Keratinocyte (primary cell): ENCODE results near the gene SND1. TPM values are rescaled to one million over a fixed set of nuclear protein-coding genes. Genes with fewer than 3 reads are reported as not detected.

ENCODE experiments used
- DNase-seq: peaks from one replicate; pipeline ENCODE4 v3.0.0-alpha.2; 2011; ENCODE audit warnings: low read depth, missing footprints, low spot score
- FAIRE-seq: peaks from 2 replicates; lab custom pipeline; 2011; peaks lifted over from hg19 to GRCh38; lab: Jason Lieb, UNC
- H2AFZ ChIP-seq: 2 replicates; pipeline ENCODE4 v1.6.0; 2012; ENCODE audit warnings: low read length, control low read depth, inconsistent platforms; ENCODE audit not compliant: control insufficient read depth
- H3K27ac ChIP-seq: 2 replicates; pipeline ENCODE4 v1.5.1; 2011; ENCODE audit warnings: low read length; ENCODE audit not compliant: control insufficient read depth, insufficient read depth
- H3K27me3 ChIP-seq: 3 replicates; pipeline ENCODE4 v1.6.0; 2011; ENCODE audit warnings: low read length; ENCODE audit not compliant: control insufficient read depth, insufficient read depth; ENCODE audit errors: extremely low read depth
- H3K36me3 ChIP-seq, 2 experiments: 2 replicates in 1 of 2; 3 replicates in 1 of 2; pipeline ENCODE4 v1.5.1; 2011; ENCODE audit warnings: low read length in 2 of 2, mild to moderate bottlenecking in 1 of 2; ENCODE audit not compliant: control insufficient read depth in 2 of 2, insufficient read depth in 2 of 2; ENCODE audit errors: extremely low read depth in 1 of 2
- H3K4me1 ChIP-seq: 3 replicates; pipeline ENCODE4 v1.5.1; 2011; ENCODE audit warnings: low read length; ENCODE audit not compliant: control insufficient read depth, insufficient read depth; ENCODE audit errors: extremely low read depth
- H3K4me2 ChIP-seq: 3 replicates; pipeline ENCODE4 v1.6.0; 2011; ENCODE audit warnings: low read depth, low read length; ENCODE audit not compliant: control insufficient read depth, insufficient read depth; ENCODE audit errors: extremely low read depth
- H3K4me3 ChIP-seq, 3 experiments: fragments of 200-600 bp in 1 of 3; sonication (generic) in 1 of 3; 2 replicates in 2 of 3; 3 replicates in 1 of 3; pipeline ENCODE4 v1.5.1; 2011 to 2016; ENCODE audit warnings: low read length in 3 of 3, mild to moderate bottlenecking in 3 of 3, control low read depth in 2 of 3, inconsistent platforms in 1 of 3, low read depth in 1 of 3, mixed read lengths in 1 of 3, mixed run types in 1 of 3, moderate library complexity in 1 of 3; ENCODE audit not compliant: control insufficient read depth in 2 of 3, insufficient read depth in 2 of 3; ENCODE audit errors: extremely low read depth in 1 of 3
- H3K79me2 ChIP-seq: 2 replicates; pipeline ENCODE4 v1.6.0; 2012; ENCODE audit warnings: low read length; ENCODE audit not compliant: control insufficient read depth, insufficient read depth
- H3K9ac ChIP-seq: 3 replicates; pipeline ENCODE4 v1.6.0; 2011; ENCODE audit warnings: low read length; ENCODE audit not compliant: control insufficient read depth, insufficient read depth; ENCODE audit errors: extremely low read depth
- H3K9me1 ChIP-seq: 3 replicates; pipeline ENCODE4 v1.6.0; 2011; ENCODE audit warnings: low read length; ENCODE audit not compliant: control insufficient read depth, insufficient read depth; ENCODE audit errors: extremely low read depth
- H3K9me3 ChIP-seq: 2 replicates; pipeline ENCODE4 v1.5.1; 2012; ENCODE audit warnings: low read depth, low read length; ENCODE audit not compliant: control insufficient read depth
- H4K20me1 ChIP-seq: 3 replicates; pipeline ENCODE4 v1.6.0; 2011; ENCODE audit warnings: low read length; ENCODE audit not compliant: control insufficient read depth, insufficient read depth; ENCODE audit errors: extremely low read depth
- EZH2 ChIP-seq: IDR thresholded peaks from one replicate; pipeline ENCODE4 v1.6.1; 2012; ENCODE audit warnings: inconsistent platforms, mild to moderate bottlenecking, low read length, moderate library complexity
- dilution Hi-C: fragments of 300-500 bp; cut with MboI; formaldehyde crosslinking; loops from one replicate; pipeline ENCODE4 v1.7.0; 2020; ENCODE audit warnings: low sequenced_read_pairs; ENCODE audit not compliant: extremely low pct_ligation_motif_present
- polyA plus RNA-seq, 5 experiments: library from polyadenylated mRNA; depleted of rRNA in 3 of 5; stranded (reverse) in 3 of 5; stranded (forward) in 1 of 5; unstranded in 1 of 5; fragments of >200 nt; gene quantifications; 1 replicate in 1 of 5; 2 replicates in 3 of 5; 3 replicates in 1 of 5; pipeline versions ENCODE4 v1.2.1 to v1.2.3, GENCODE V29; 2011 to 2012; ENCODE audit warnings: missing spikeins in 2 of 5, low read depth in 1 of 5, low replicate concordance in 1 of 5
- TF ChIP-seq, protein P1 (sequence below), 3 experiments: IDR thresholded peaks in 1 of 3; conservative IDR thresholded peaks in 1 of 3; optimal IDR thresholded peaks in 1 of 3; 2 replicates in 2 of 3; 3 replicates in 1 of 3; pipeline versions ENCODE3 to v1.5.1; 2011; ENCODE audit warnings: low read length in 3 of 3, mild to moderate bottlenecking in 3 of 3, moderate library complexity in 2 of 3, control low read depth in 1 of 3, inconsistent platforms in 1 of 3; ENCODE audit not compliant: insufficient read depth in 2 of 3; ENCODE audit errors: extremely low read depth in 1 of 3

SND1 gene
- polyA plus RNA-seq, 1 donor (not counting 4 experiments of a cell fraction or from before 2014, with no cell fraction given), result 140 TPM

DNA sequence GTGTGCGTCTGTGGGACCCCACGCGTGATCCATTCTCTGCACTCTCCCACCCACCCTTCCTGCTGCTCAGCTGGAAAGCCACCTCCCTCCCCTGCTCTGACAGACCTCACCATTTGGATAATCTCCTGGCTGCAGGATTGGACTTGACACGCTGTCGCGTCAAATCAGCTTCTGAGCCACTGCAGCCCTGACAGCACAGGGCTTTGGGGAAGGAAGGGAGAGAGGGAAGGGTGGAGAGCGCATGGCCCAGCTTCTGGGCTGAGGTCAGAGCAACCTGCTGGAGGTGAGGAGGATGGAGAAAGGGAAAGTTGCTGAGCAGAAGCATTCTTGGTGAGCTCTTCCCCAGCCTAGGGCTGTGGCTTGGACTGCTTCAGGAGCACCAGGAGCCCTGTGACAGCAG is 428.2 kb downstream of the SND1 start:
- H3K36me3 ChIP-seq, result peaks cover 34 to 49% of the 10 kb centered on the region in 2 experiments
- H4K20me1 ChIP-seq, result no peaks in the 10 kb centered on the region
- H3K4me1 ChIP-seq, result no peaks in the 10 kb centered on the region
- H3K27me3 ChIP-seq, result no peaks in the 10 kb centered on the region
- FAIRE-seq (no peak), DNase-seq (no peak)
- TF ChIP-seq, protein P1, sequence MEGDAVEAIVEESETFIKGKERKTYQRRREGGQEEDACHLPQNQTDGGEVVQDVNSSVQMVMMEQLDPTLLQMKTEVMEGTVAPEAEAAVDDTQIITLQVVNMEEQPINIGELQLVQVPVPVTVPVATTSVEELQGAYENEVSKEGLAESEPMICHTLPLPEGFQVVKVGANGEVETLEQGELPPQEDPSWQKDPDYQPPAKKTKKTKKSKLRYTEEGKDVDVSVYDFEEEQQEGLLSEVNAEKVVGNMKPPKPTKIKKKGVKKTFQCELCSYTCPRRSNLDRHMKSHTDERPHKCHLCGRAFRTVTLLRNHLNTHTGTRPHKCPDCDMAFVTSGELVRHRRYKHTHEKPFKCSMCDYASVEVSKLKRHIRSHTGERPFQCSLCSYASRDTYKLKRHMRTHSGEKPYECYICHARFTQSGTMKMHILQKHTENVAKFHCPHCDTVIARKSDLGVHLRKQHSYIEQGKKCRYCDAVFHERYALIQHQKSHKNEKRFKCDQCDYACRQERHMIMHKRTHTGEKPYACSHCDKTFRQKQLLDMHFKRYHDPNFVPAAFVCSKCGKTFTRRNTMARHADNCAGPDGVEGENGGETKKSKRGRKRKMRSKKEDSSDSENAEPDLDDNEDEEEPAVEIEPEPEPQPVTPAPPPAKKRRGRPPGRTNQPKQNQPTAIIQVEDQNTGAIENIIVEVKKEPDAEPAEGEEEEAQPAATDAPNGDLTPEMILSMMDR (optimal IDR thresholded peaks at IDR 0.05 in 1 of 3, IDR thresholded peaks at IDR 0.05 in 1 of 3, conservative IDR thresholded peaks at IDR 0.05 in 1 of 3; ENCODE audit: extremely low read depth in 1 of 3, insufficient read depth in 2 of 3, low read length in 3 of 3), result no peak
- TF ChIP-seq EZH2, result no peak
- no peak overlapping the region for H3K4me3 ChIP-seq
- H3K27ac ChIP-seq, result no peak overlapping the region
- no peaks in the 10 kb centered on the region for H3K9me1 ChIP-seq
- no peak overlapping the region for H2AFZ ChIP-seq
- no peak overlapping the region for H3K9ac ChIP-seq
- H3K4me2 ChIP-seq, result no peak overlapping the region
- dilution Hi-C loops, result no loop called here
- no peaks in the 10 kb centered on the region for H3K79me2 ChIP-seq
- H3K9me3 ChIP-seq, result no peaks in the 10 kb centered on the region

DNA sequence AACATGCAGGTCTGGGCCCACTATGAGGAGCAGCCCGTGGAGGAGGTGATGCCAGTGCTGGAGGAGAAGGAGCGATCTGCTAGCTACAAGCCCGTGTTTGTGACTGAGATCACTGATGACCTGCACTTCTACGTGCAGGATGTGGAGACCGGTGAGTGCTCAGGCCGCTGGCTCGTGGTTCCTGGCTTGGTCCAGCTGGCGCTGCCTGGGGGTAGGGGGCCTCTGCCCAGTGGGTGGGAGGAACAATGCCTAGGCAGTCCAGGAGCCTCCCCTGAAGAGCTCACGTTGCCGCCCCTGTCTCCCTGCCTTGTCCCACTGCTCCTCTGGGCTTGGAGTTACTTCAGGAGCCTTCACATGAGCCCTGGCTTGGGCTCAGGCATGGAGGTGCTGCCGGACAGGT is 429.4 kb downstream of the SND1 start:
- Histone ChIP-seq H3K9me1 (no peaks in the 10 kb centered on the region), H2AFZ (no peak overlapping the region), H3K79me2 (no peaks in the 10 kb centered on the region), H3K4me2 (no peak overlapping the region), H3K36me3 (peaks cover 39 to 46% of the 10 kb centered on the region in 2 experiments), H3K27ac (no peak overlapping the region), H4K20me1 (no peaks in the 10 kb centered on the region), H3K4me1 (no peaks in the 10 kb centered on the region), H3K9me3 (no peaks in the 10 kb centered on the region), H3K9ac (no peak overlapping the region), H3K4me3 (no peak overlapping the region), H3K27me3 (no peaks in the 10 kb centered on the region)
- no peak for DNase-seq
- TF ChIP-seq, protein P1 (optimal IDR thresholded peaks at IDR 0.05 in 1 of 3, IDR thresholded peaks at IDR 0.05 in 1 of 3, conservative IDR thresholded peaks at IDR 0.05 in 1 of 3; ENCODE audit: extremely low read depth in 1 of 3, insufficient read depth in 2 of 3, low read length in 3 of 3), result no peak
- TF ChIP-seq EZH2, result no peak
- dilution Hi-C loops, result no loop called here
- FAIRE-seq, result no peak
